ENCODE results near the gene CCNJL. TPM values are rescaled to one million over a fixed set of nuclear protein-coding genes. Genes with fewer than 3 reads are reported as not detected.

Gene CCNJL
- total and polyA plus RNA-seq, 2 experiments from 2014 or later = 28.4 to 29.2 TPM

DNA sequence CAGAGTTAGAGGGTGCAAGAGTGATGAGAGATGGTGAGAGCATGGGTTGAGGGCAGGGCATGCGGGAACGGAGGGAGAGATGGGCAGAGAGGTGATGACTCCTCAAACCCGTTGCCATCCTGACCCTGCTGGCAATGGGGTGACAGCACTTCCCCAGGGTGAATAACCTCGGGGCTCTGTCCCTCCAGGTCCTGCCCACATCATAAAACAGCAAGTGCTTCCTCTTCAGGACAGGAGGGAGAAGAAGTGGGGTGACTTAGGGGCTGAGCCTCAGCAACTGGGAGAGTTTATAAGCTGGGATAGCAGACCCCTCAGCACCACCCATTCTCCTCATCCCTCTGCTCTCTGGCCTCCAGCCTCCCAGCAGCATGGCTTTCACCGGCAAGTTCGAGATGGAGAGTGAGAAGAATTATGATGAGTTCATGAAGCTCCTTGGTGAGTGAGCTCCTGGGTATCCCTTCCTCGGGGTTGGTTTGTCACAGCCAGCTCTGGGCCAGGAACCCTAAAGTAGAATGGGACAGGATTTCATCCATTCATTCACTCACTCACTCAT lies 83.1 kb downstream of the CCNJL start, which contains the start of gene FABP6:
Gene FABP6, plus strand, starts transcription at position 317 of the 553 bp plus-strand sequence. Its CDS starts 52 bp downstream, at position 369.
- peaks cover 8% of the 10 kb centered on the region; the same call in 2 of the 3 replicates for H3K4me1 Mint-ChIP-seq
- Histone ChIP-seq H4K20me1 (replicated peaks; ENCODE audit: insufficient read depth) (no peaks in the 10 kb centered on the region), H3F3A (replicated peaks; ENCODE audit: low read depth) (no peaks in the 10 kb centered on the region), H3K4me3 (no peak within 1 kb of the TSS), H3K27ac (ENCODE audit: low read depth) (no peak within 1 kb of the TSS), H3K4me1 (ENCODE audit: insufficient read depth) (peaks cover 10% of the 10 kb centered on the region), H3K36me3 (ENCODE audit: insufficient read depth) (no peaks in the 10 kb centered on the region), H3K27me3 (ENCODE audit: insufficient read depth) (no peaks in the 10 kb centered on the region), H3K9me2 (ENCODE audit: insufficient read depth) (no peaks in the 10 kb centered on the region), H3K79me2 (replicated peaks; ENCODE audit: insufficient read depth) (no peaks in the 10 kb centered on the region), H3K4me2 (no peak within 1 kb of the TSS), H2AFZ (peak within 1 kb of the TSS; percentile 59; the same call in 1 of the 2 replicates)
- H3K27me3 Mint-ChIP-seq (ENCODE audit: insufficient read depth, low read depth, poor library complexity) = peaks cover 20% of the 10 kb centered on the region
- ATAC-seq (no peak), DNase-seq (ENCODE audit: low spot score) (no peak)
- TF ChIP-seq, protein P1, sequence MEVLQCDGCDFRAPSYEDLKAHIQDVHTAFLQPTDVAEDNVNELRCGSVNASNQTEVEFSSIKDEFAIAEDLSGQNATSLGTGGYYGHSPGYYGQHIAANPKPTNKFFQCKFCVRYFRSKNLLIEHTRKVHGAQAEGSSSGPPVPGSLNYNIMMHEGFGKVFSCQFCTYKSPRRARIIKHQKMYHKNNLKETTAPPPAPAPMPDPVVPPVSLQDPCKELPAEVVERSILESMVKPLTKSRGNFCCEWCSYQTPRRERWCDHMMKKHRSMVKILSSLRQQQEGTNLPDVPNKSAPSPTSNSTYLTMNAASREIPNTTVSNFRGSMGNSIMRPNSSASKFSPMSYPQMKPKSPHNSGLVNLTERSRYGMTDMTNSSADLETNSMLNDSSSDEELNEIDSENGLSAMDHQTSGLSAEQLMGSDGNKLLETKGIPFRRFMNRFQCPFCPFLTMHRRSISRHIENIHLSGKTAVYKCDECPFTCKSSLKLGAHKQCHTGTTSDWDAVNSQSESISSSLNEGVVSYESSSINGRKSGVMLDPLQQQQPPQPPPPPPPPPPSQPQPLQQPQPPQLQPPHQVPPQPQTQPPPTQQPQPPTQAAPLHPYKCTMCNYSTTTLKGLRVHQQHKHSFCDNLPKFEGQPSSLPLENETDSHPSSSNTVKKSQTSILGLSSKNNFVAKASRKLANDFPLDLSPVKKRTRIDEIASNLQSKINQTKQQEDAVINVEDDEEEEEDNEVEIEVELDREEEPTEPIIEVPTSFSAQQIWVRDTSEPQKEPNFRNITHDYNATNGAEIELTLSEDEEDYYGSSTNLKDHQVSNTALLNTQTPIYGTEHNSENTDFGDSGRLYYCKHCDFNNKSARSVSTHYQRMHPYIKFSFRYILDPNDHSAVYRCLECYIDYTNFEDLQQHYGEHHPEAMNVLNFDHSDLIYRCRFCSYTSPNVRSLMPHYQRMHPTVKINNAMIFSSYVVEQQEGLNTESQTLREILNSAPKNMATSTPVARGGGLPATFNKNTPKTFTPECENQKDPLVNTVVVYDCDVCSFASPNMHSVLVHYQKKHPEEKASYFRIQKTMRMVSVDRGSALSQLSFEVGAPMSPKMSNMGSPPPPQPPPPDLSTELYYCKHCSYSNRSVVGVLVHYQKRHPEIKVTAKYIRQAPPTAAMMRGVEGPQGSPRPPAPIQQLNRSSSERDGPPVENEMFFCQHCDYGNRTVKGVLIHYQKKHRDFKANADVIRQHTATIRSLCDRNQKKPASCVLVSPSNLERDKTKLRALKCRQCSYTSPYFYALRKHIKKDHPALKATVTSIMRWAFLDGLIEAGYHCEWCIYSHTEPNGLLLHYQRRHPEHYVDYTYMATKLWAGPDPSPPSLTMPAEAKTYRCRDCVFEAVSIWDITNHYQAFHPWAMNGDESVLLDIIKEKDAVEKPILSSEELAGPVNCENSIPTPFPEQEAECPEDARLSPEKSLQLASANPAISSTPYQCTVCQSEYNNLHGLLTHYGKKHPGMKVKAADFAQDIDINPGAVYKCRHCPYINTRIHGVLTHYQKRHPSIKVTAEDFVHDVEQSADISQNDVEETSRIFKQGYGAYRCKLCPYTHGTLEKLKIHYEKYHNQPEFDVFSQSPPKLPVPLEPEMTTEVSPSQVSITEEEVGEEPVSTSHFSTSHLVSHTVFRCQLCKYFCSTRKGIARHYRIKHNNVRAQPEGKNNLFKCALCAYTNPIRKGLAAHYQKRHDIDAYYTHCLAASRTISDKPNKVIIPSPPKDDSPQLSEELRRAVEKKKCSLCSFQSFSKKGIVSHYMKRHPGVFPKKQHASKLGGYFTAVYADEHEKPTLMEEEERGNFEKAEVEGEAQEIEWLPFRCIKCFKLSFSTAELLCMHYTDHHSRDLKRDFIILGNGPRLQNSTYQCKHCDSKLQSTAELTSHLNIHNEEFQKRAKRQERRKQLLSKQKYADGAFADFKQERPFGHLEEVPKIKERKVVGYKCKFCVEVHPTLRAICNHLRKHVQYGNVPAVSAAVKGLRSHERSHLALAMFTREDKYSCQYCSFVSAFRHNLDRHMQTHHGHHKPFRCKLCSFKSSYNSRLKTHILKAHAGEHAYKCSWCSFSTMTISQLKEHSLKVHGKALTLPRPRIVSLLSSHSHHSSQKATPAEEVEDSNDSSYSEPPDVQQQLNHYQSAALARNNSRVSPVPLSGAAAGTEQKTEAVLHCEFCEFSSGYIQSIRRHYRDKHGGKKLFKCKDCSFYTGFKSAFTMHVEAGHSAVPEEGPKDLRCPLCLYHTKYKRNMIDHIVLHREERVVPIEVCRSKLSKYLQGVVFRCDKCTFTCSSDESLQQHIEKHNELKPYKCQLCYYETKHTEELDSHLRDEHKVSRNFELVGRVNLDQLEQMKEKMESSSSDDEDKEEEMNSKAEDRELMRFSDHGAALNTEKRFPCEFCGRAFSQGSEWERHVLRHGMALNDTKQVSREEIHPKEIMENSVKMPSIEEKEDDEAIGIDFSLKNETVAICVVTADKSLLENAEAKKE (CRISPR knock-in tag; IDR thresholded peaks at IDR 0.05) = no peak
- TF ChIP-seq ZNF114 (CRISPR knock-in tag; IDR thresholded peaks at IDR 0.05) (no peak), CREB1 (CRISPR knock-in tag; IDR thresholded peaks at IDR 0.05; ENCODE audit: low read depth) (no peak), JUNB (IDR thresholded peaks at IDR 0.05; ENCODE audit: unreplicated experiment) (no peak), STAT1 (IDR thresholded peaks at IDR 0.05; ENCODE audit: unreplicated experiment) (no peak), NANOG (IDR thresholded peaks at IDR 0.05; ENCODE audit: borderline replicate concordance) (no peak)
- TF ChIP-seq, protein P2, sequence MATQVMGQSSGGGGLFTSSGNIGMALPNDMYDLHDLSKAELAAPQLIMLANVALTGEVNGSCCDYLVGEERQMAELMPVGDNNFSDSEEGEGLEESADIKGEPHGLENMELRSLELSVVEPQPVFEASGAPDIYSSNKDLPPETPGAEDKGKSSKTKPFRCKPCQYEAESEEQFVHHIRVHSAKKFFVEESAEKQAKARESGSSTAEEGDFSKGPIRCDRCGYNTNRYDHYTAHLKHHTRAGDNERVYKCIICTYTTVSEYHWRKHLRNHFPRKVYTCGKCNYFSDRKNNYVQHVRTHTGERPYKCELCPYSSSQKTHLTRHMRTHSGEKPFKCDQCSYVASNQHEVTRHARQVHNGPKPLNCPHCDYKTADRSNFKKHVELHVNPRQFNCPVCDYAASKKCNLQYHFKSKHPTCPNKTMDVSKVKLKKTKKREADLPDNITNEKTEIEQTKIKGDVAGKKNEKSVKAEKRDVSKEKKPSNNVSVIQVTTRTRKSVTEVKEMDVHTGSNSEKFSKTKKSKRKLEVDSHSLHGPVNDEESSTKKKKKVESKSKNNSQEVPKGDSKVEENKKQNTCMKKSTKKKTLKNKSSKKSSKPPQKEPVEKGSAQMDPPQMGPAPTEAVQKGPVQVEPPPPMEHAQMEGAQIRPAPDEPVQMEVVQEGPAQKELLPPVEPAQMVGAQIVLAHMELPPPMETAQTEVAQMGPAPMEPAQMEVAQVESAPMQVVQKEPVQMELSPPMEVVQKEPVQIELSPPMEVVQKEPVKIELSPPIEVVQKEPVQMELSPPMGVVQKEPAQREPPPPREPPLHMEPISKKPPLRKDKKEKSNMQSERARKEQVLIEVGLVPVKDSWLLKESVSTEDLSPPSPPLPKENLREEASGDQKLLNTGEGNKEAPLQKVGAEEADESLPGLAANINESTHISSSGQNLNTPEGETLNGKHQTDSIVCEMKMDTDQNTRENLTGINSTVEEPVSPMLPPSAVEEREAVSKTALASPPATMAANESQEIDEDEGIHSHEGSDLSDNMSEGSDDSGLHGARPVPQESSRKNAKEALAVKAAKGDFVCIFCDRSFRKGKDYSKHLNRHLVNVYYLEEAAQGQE (IDR thresholded peaks at IDR 0.05; ENCODE audit: unreplicated experiment) = no peak
- TF ChIP-seq, protein P3, sequence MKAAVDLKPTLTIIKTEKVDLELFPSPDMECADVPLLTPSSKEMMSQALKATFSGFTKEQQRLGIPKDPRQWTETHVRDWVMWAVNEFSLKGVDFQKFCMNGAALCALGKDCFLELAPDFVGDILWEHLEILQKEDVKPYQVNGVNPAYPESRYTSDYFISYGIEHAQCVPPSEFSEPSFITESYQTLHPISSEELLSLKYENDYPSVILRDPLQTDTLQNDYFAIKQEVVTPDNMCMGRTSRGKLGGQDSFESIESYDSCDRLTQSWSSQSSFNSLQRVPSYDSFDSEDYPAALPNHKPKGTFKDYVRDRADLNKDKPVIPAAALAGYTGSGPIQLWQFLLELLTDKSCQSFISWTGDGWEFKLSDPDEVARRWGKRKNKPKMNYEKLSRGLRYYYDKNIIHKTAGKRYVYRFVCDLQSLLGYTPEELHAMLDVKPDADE (IDR thresholded peaks at IDR 0.05) = no peak
- H3K9me3 Mint-ChIP-seq = peaks cover 11% of the 10 kb centered on the region; the same call in 2 of the 3 replicates
- H3K27ac Mint-ChIP-seq = no peak within 1 kb of the TSS
- H3K4me3 Mint-ChIP-seq = no peak within 1 kb of the TSS
- H3K36me3 Mint-ChIP-seq (ENCODE audit: low read depth) = peaks cover 4% of the 10 kb centered on the region; the same call in 2 of the 3 replicates
